Uterus (tissue), 2 donors: ENCODE data around the gene TOP1.

Experiments used
- POLR2A ChIP-seq, 2 donors: fragments of 450-650 bp; IDR thresholded peaks; one replicate each; pipeline ENCODE4 v1.6.1; 2016; ENCODE audit warnings: antibody characterized with exemption in 2 of 2, mild to moderate bottlenecking in 1 of 2, moderate library complexity in 1 of 2
- TF ChIP-seq, protein P1 (sequence below), 4 experiments: fragments of 200-600 bp in 2 of 4; fragments of 450-650 bp in 2 of 4; sonication (generic) in 2 of 4; IDR thresholded peaks; one replicate each; pipeline ENCODE4 v1.5.1; 2016 to 2019; ENCODE audit warnings: antibody characterized with exemption in 4 of 4, mild to moderate bottlenecking in 2 of 4, moderate library complexity in 1 of 4

DNA sequence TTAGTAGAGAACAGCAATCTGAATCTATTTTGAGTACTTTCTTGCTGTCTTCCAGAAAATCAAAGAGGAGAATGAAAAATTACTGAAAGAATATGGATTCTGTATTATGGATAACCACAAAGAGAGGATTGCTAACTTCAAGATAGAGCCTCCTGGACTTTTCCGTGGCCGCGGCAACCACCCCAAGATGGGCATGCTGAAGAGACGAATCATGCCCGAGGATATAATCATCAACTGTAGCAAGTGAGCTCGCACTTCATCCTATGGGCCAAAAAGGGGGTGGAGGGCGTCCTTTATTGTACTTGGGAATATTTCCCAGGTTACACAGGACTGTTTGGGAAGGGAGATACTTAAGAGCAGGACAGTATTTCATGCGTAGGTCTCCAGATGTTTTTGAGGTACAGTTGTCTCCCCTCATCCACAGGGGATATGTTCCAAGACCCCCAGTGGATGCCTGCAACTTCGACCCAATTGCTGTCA is 71.4 kb downstream of the TOP1 start:
- TF ChIP-seq, protein P1, sequence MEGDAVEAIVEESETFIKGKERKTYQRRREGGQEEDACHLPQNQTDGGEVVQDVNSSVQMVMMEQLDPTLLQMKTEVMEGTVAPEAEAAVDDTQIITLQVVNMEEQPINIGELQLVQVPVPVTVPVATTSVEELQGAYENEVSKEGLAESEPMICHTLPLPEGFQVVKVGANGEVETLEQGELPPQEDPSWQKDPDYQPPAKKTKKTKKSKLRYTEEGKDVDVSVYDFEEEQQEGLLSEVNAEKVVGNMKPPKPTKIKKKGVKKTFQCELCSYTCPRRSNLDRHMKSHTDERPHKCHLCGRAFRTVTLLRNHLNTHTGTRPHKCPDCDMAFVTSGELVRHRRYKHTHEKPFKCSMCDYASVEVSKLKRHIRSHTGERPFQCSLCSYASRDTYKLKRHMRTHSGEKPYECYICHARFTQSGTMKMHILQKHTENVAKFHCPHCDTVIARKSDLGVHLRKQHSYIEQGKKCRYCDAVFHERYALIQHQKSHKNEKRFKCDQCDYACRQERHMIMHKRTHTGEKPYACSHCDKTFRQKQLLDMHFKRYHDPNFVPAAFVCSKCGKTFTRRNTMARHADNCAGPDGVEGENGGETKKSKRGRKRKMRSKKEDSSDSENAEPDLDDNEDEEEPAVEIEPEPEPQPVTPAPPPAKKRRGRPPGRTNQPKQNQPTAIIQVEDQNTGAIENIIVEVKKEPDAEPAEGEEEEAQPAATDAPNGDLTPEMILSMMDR (IDR thresholded peaks at IDR 0.05), result no peak
- TF ChIP-seq POLR2A (IDR thresholded peaks at IDR 0.05), result no peak
